GF-D8 (cell line): ENCODE results near the gene ITGA2.

Source experiments
- DNase-seq: peaks from one replicate; lab custom pipeline; 2025; lab: John Stamatoyannopoulos, UW

Gene ITGA2

GRCh38 chr5:53017794-53018391, 28.7 kb downstream of the ITGA2 start:
- DNase-seq = no peak

- DNase-seq = no peak
Observed at GRCh38 chr5:53019320-53019719, 30.2 kb downstream of the ITGA2 start.

- DNase-seq = no peak
Observed at GRCh38 chr5:53022930-53023511, 33.9 kb downstream of the ITGA2 start.

GRCh38 chr5:53023969-53024368, 34.8 kb downstream of the ITGA2 start:
- no peak for DNase-seq

- DNase-seq = no peak
Observed at GRCh38 chr5:53024535-53024934, 35.4 kb downstream of the ITGA2 start.

DNA sequence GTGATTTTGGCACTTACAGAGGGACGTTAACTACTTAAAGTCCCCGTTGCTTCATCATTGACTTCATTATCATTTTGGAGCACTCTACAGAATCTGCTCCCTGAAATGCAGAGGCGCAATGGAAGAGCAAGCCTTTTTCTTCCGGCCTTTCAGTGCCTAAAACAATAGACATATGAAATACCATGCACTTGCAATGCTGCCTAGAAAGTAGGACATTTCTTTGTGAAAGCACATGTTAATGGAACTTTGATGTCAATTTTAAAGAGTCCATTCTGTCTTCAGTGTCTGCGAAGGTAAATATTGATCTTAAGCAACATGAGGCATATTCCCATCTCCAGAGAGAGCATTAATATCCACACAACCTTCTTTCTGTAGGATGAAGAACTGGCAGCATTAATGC, 36.3 kb downstream of the ITGA2 start:
- no peak for DNase-seq

DNA sequence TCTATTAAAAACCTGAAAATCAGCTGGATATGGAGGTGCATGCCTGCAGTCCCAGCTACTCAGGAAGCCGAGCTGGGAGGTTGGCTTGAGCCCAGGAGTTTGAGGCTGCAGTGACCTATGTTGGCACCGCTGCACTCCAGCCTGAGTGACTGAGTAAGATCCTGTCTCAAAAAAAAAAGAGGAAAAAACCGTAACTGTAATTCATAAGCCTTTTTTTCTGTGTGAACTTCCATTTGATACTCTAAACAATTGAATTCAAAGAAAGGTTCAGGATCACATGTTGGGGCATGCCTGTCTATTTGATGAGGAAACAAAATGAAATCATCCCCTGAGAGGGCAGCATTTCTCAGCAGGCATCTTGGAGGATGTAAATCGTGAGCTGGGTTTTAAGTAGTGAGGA, 38.8 kb downstream of the ITGA2 start:
- DNase-seq = no peak

DNA sequence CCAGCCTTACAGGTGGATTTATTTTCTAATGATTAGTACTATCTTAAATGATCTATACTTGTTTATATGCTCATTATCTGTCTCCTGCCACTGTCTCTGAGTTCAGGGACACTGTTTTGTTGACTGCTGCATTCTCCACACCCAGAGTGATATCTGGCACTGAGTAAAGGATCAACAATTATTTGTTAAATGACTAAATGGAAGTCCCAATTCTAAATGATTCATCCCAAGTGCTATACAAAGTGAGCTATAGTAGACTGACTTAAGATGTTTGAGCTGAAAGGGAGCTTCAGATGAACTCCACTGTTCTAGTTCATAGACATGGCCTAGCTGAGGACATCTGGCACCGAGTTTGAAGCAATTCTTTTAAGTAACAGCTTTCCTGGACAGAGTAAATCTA, 40.5 kb downstream of the ITGA2 start:
- DNase-seq = no peak

DNA sequence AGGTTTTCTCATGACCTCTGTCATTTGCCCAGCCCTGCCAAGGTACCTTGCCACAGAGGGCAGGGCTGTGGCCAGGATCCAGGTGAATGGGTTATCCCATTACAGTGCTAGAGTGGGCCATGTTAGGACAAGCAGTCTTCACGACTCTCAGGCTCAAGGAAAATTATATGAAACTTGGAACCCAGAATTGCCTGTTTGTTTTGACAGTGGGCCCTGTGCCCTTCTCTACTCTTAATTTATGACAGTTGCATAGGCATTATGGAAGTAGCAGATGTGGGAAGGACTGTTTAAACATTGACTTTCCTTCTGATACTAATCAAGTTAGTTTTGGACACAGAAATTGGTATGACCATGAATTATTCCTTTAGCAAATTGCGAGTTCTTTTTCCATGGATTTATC, 41.7 kb downstream of the ITGA2 start:
- no peak for DNase-seq

GRCh38 chr5:53031695-53032096, 42.5 kb downstream of the ITGA2 start:
- DNase-seq = no peak

- no peak for DNase-seq
Observed at GRCh38 chr5:53032188-53032587, 43.0 kb downstream of the ITGA2 start.

GRCh38 chr5:53034832-53035231, 45.7 kb downstream of the ITGA2 start:
- DNase-seq = no peak

DNA sequence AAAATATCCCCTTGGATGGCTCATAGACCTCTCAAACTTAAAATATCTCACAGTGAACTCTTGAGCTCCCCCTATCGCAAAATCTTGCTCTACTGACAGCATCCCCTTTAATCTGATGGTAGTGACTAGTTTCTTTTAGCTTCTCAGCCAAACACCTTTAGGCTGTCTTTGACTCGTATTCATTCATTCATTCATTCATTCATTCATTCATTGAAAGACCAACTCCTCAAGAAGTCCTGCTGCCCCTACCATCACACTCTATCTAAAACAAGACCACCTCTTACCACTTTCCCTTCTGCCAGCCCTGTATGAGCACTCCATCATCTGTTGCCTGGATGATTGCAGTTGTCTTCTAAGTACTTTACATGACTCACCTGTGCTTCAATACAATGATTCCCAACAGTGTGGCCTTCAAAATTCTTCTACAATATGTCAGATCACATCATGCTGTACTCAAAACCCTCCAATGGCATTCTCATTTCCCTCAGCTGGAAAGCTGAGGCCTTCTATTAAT, 46.8 kb downstream of the ITGA2 start:
- no peak for DNase-seq

GRCh38 chr5:53037141-53037859, 48.1 kb downstream of the ITGA2 start:
- no peak for DNase-seq

DNA sequence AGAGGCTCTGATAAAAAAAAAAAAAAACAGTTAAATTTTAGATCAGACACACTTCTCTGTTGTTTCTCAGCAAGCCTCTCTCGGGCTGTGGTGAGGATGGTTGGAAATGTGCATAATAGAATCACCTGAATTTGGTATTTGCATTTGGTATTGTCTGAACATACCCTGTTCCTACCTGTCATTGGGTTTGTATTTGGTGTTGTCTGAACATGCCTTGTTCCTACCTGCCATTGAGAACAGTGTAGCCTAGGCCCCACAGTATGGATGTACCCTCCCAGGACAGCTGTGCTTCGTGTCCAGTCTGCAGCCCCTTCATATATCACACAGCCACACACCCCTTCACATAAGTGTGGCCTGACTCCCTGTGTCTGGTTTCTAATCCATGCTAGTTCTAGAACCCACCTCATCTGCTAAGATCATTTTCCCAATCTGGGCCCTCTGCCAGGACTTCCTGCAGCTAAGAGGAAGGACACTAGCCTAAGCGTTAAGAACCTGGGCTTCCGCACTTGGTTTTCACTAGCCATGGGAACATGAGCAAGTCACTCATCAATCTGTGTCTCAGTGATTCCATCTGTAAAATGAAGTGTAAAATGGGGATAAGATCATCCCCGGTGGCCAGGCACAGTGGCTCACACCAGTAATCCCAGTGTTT, 49.2 kb downstream of the ITGA2 start:
- no peak for DNase-seq

GRCh38 chr5:53039855-53040254, 50.7 kb downstream of the ITGA2 start:
- DNase-seq = no peak

- no peak for DNase-seq
Observed at GRCh38 chr5:53041071-53041692, 52.0 kb downstream of the ITGA2 start.

GRCh38 chr5:53041740-53042139, 52.6 kb downstream of the ITGA2 start:
- no peak for DNase-seq

- DNase-seq = no peak
Observed at GRCh38 chr5:53045263-53045662, 56.1 kb downstream of the ITGA2 start.

DNA sequence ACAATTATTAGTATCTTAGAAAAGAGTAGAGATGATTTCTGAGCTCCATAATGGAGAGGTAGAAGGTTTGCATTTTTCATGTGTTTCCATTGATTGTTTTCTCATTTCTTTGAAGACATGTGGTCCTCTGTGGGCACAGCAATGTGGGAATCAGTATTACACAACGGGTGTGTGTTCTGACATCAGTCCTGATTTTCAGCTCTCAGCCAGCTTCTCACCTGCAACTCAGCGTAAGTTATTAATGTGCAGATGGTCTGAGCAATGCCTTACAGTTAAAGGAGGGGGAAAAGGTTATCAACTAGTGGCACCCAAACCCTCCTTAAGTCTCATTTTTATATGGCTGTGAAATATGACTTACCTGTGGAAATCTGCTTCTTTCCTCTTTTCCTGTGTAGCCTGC, 59.1 kb downstream of the ITGA2 start:
- no peak for DNase-seq

- DNase-seq = no peak
Observed at GRCh38 chr5:53052499-53052898, 63.3 kb downstream of the ITGA2 start.

DNA sequence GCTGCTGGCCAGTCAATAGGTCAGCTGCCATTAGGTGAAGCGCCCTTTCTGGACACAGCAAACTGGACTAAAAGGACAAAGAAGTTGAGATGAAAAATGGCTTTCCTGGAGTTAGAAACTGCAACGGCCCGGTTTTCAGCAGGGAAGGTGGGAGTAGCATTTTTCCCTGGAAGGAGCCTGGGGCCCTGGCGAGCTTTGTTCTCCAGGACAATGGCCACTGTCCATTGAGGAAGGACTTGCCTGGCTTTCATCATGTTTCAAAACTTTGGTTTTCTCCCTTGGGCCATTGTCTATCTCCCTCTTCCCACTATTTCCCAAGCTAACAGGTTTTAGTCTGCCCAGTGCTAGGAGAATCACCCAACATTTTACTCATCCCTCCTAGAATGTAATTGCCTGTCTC, 64.2 kb downstream of the ITGA2 start:
- no peak for DNase-seq
